A204.1 (cell line): ENCODE measurements around the gene CER1.

ENCODE experiments used
- FAIRE-seq: peaks from 2 replicates; lab custom pipeline; 2012; peaks lifted over from hg19 to GRCh38; lab: Jason Lieb, UNC

CER1 gene

DNA sequence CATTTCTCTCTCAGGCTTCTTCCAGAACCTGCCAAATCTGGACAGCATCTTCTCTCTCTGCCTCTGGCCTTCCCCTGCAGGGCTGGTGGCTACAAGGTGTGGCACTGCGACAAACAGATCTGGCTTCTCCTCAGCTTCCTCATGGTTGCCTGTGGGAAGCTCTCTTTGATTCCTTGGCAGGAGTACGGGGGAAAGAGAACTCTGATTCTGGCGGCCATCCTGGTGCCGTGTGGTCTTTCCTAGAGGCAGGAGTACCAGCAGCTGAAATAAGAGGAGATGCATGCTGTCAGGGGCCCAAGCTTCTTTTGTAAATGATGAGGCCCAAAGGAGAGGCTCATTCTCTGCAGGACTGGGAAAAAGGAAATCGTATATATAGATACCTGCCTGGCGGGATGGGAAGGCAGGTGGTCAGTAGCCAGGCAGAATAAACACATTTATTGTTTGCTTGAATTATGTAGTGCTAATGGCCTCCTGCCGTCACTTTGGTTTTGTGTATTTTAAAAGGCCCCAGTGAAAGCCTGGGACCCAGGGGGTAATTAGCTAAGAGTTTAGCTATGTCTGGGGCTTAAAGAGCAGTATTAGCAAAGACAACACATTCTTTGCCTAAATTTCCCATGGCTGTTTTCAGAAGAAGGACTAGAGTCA is at the start of gene CER1:
CER1 (minus strand) TSS at position 343 of the 645 bp plus-strand sequence; CDS start at position 282, 61 bp downstream.
- FAIRE-seq, result no peak

GRCh38 chr9:14770592-14770991 is 48.1 kb upstream of the CER1 start:
- no peak for FAIRE-seq

DNA sequence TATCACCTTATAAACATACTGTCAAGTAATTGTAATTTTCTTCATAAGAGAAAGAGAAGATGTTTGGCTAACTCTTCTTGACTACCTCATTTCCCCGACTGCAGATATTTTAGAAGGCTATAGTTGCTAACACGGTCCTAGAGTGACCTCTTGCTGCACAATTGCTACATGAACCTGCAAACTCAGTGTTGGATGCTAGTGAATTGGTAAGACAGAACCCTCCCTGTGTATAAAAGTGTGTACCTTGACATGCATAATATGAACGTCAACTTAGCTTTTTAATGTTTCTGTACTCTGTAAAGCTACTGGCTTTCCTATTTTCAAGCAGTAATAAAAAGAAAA is 46.7 kb upstream of the CER1 start:
- FAIRE-seq, result peak; percentile 63

- FAIRE-seq, result peak; percentile 97
Measured at GRCh38 chr9:14768405-14769229, 46.1 kb upstream of the CER1 start.

- no peak for FAIRE-seq
Measured at GRCh38 chr9:14766299-14766698, 43.8 kb upstream of the CER1 start.

GRCh38 chr9:14761584-14761983 is 39.1 kb upstream of the CER1 start:
- no peak for FAIRE-seq

DNA sequence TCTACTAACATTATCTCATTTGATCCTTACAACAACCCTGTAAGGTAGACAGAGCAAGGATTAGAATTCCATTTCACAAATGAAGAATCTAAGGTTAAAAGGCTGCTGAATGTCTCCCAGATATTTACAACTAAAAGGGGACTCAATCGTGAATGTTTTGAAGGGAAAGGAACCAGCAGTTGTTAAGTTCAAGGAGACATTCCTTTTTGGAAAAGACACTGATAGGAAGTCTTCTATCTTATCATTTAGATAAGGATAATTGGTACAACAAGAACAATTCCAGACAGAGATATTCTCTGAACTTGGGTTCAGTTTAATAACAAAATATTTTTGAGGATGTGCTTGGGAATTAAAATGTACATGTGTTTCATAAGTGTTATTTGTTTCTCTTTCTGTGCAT is 37.5 kb upstream of the CER1 start:
- no peak for FAIRE-seq

- no peak for FAIRE-seq
Measured at GRCh38 chr9:14756291-14756690, 33.8 kb upstream of the CER1 start.

DNA sequence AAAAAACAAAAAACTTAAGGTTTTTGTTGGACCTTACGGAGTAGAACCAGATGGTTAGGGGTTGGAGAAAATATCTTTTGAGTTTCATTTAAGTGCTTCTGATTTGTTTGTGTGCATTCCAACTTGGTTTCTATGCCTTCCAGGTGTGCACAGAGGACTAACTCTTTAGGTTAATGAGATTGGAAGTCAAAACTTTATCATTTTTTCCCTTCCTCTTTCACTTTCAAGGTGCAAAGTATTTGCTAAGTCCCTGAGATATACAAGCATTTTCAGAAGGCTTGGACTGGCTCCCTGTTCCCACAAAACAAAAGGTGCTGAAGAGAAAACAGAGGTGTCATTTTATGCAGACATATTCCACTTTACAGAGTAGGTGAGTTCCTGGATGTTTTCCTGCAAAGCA is 30.3 kb upstream of the CER1 start:
- FAIRE-seq, result no peak

GRCh38 chr9:14752271-14752670 is 29.7 kb upstream of the CER1 start:
- no peak for FAIRE-seq

DNA sequence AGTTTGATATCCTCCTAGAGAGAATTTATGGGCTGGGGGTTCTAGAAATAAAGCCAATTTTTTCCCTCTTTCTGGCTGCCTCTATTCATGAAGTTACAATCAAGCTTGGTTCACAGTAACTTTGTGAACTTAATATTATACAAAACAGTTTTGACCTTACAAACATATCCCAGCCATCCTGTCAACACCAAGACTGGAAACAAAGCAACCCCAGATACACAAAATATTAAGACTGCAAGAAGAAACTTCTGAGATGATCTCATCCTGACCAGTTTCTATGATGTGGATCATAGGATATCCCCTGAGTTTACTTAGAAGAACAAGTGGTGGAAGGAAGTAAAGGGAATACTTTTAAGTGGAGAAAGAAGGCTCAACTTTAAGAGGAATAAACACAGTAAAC is 28.3 kb upstream of the CER1 start:
- FAIRE-seq, result no peak

- no peak for FAIRE-seq
Measured at GRCh38 chr9:14749741-14750211, 27.2 kb upstream of the CER1 start.

GRCh38 chr9:14748373-14748772 is 25.8 kb upstream of the CER1 start:
- no peak for FAIRE-seq

DNA sequence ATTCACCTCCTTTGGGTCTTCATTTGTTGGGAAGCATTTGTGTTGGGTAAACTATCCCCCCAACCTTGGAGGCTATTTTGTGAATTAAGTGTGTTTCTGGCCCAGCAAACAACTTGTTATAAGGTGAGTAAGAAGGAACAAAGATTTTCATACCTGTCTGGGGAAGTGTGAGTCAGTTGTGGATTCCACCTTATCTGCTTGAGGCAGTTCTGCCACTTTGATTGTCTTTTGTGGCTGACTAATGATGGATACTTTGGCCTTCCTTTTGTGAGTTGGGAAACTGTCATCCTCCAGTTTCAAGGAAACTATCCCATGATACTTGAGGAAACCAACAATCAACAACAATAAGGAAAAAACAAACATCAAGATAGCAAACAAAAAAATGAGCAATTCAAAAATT is 24.6 kb upstream of the CER1 start:
- FAIRE-seq, result no peak

- FAIRE-seq, result no peak
Measured at GRCh38 chr9:14746626-14747025, 24.1 kb upstream of the CER1 start.

GRCh38 chr9:14744768-14745167 is 22.2 kb upstream of the CER1 start:
- no peak for FAIRE-seq

GRCh38 chr9:14741369-14741768 is 18.8 kb upstream of the CER1 start:
- no peak for FAIRE-seq

DNA sequence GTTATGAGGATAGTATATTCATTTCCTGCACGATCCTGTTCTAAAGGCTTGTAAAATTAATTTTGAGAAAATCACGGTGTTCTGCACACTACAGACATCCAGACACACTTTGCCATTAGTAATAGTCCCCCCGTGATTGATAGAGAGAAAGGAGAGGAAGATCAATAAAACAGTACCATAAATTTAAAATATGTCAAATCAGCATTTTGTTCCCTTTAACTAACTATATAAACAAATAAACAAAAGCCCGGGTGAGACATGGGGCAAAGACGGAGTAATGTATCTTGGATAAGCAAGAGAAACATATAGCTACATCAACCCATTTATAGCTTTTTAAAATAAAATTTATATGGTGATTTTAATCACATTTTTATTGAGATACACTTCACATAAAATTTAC is 10.6 kb upstream of the CER1 start:
- FAIRE-seq, result no peak

DNA sequence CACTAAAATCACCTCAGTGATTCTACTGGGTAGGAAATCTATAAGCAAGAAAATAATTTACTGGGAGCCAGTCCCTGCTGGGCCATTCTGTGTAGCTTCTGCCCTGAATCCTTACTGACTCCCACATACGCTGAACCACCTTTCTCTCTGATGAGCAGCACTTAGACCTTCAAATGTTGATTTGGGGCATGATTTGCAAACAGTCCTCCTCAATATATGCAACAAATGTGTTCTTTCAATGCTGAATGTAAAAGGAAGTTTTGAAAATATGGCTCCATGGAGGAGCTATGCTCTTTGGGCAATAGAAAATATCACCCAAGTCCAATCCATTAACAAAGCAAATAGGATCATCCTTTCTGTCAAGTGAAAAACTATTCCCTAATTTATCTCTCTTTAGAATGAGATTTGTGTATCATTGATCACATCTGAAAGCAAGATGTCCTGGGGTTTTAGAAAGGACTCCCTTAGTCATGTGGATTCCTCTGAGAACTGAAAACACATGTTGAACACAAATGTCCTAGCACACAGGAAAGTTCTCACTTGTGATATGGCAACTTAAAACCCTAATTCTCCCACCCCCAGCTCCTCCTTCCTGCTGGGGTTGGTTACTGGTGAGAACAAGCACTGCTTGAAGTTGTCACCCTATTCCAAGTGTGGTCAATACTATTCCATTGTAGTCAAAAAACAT is 8.9 kb upstream of the CER1 start:
- FAIRE-seq, result no peak

GRCh38 chr9:14730461-14730898 is 7.9 kb upstream of the CER1 start:
- no peak for FAIRE-seq

- no peak for FAIRE-seq
Measured at GRCh38 chr9:14723301-14723700, 768 bp upstream of the CER1 start.

GRCh38 chr9:14719231-14719923 is 3.2 kb downstream of the CER1 start:
- FAIRE-seq, result no peak

DNA sequence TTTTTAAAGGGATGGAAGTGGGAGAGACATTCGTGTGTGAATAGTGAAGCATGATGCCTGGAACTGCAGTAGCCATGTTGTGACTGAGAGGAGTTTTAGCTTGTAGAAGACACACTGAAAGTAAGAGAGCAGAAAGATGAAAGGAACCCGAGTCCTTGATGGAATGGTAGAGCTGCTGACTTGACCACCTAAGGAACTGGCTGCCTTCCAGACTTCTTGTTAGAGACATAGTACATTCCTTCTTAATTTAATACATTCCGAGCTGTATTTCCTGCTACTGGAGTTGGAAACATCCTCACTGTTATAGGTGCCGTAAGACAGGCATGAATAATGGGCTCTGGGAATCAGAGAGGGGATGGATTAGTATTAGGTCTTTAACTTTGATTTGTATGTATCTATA is 7.4 kb downstream of the CER1 start:
- no peak for FAIRE-seq
